ENCODE measurements around the gene ZC3H6.

ZC3H6 gene

GRCh38 chr2:112275311-112275886 is at the start of gene ZC3H6:
TSS of gene ZC3H6 (plus strand) at chr2:112275597. CDS start at chr2:112275995, 398 bp downstream.
- peak within 1 kb of the TSS; percentile 99 for H3K27ac ChIP-seq
- TF ChIP-seq CTCF (IDR thresholded peaks at IDR 0.05) = no peak
- H3K4me3 ChIP-seq = peak within 1 kb of the TSS; percentile 95
- DNase-seq (ENCODE audit: low spot score) = peak; percentile 99

GRCh38 chr2:112229348-112229747 is 46.0 kb upstream of the ZC3H6 start:
- DNase-seq (ENCODE audit: low spot score) = no peak
- no peak overlapping the region for H3K4me3 ChIP-seq
- no peak for TF ChIP-seq CTCF (IDR thresholded peaks at IDR 0.05)
- H3K27ac ChIP-seq = no peak overlapping the region

GRCh38 chr2:112230371-112230770 is 45.0 kb upstream of the ZC3H6 start:
- Histone ChIP-seq H3K4me3 (no peak overlapping the region), H3K27ac (no peak overlapping the region)
- no peak for DNase-seq (ENCODE audit: low spot score)
- no peak for TF ChIP-seq CTCF (IDR thresholded peaks at IDR 0.05)

- no peak for TF ChIP-seq CTCF (IDR thresholded peaks at IDR 0.05)
- no peak for DNase-seq (ENCODE audit: low spot score)
- Histone ChIP-seq H3K4me3 (no peak overlapping the region), H3K27ac (no peak overlapping the region)
Measured at GRCh38 chr2:112239862-112240261, 35.5 kb upstream of the ZC3H6 start.

GRCh38 chr2:112242384-112242783 is 33.0 kb upstream of the ZC3H6 start:
- no peak overlapping the region for H3K27ac ChIP-seq
- no peak overlapping the region for H3K4me3 ChIP-seq
- no peak for DNase-seq (ENCODE audit: low spot score)
- TF ChIP-seq CTCF (IDR thresholded peaks at IDR 0.05) = no peak

- TF ChIP-seq CTCF (IDR thresholded peaks at IDR 0.05) = no peak
- DNase-seq (ENCODE audit: low spot score) = no peak
- H3K27ac ChIP-seq = no peak overlapping the region
- no peak overlapping the region for H3K4me3 ChIP-seq
Measured at GRCh38 chr2:112243233-112243632, 32.2 kb upstream of the ZC3H6 start.

GRCh38 chr2:112244854-112245253 is 30.5 kb upstream of the ZC3H6 start:
- H3K27ac ChIP-seq = no peak overlapping the region
- no peak for TF ChIP-seq CTCF (IDR thresholded peaks at IDR 0.05)
- H3K4me3 ChIP-seq = no peak overlapping the region
- DNase-seq (ENCODE audit: low spot score) = no peak
